ENCODE data around the gene HIVEP3.

The HIVEP3 gene

GRCh38 chr1:41861535-41862383, 57.0 kb downstream of the HIVEP3 start:
- peak overlapping the region; percentile 53; the same call in 1 of the 2 replicates for H3K4me2 ChIP-seq (ENCODE audit: insufficient read depth, low read length)
- no peak for ATAC-seq (ENCODE audit: insufficient read depth, low read depth)

GRCh38 chr1:41860771-41861170, 58.0 kb downstream of the HIVEP3 start:
- H3K4me3 ChIP-seq (ENCODE audit: low read depth in 1 of 2, low read length in 2 of 2), result no peak overlapping the region
- no peaks in the 10 kb centered on the region for H3K27me3 ChIP-seq (ENCODE audit: insufficient read depth, low read length, poor library complexity)
- H3K9ac ChIP-seq (ENCODE audit: low read depth, low read length), result no peak overlapping the region
- DNase-seq (no peak), ATAC-seq (ENCODE audit: insufficient read depth, low read depth) (no peak)
- H3K36me3 ChIP-seq (ENCODE audit: insufficient read depth, low read length), result peaks cover 81% of the 10 kb centered on the region
- no peak overlapping the region for H3K4me2 ChIP-seq (ENCODE audit: insufficient read depth, low read length)
- H2AFZ ChIP-seq (ENCODE audit: low read depth, low read length), result no peak overlapping the region
- H3K4me1 ChIP-seq (ENCODE audit: insufficient read depth, low read length), result peaks cover 62% of the 10 kb centered on the region
- H3K79me2 ChIP-seq (ENCODE audit: insufficient read depth, low read length), result peaks cover 100% of the 10 kb centered on the region
- H3K9me3 ChIP-seq (ENCODE audit: insufficient read depth, low read length, severe bottlenecking), result no peaks in the 10 kb centered on the region
- peaks cover 44% of the 10 kb centered on the region for H4K20me1 ChIP-seq (ENCODE audit: insufficient read depth, low read length)
- H3K27ac ChIP-seq (ENCODE audit: low read length), result peak overlapping the region; percentile 86
- TF ChIP-seq CTCF (IDR thresholded peaks at IDR 0.05; ENCODE audit: borderline replicate concordance, extremely low read depth, low read length, poor library complexity, severe bottlenecking) (no peak), EZH2 (IDR thresholded peaks at IDR 0.05; ENCODE audit: borderline replicate concordance, low read depth, low read length, severe bottlenecking) (no peak)

More at GRCh38 chr1:41861535-41862383, 57.0 kb downstream of the HIVEP3 start:
- Histone ChIP-seq H3K79me2 (ENCODE audit: insufficient read depth, low read length) (peaks cover 100% of the 10 kb centered on the region), H3K36me3 (ENCODE audit: insufficient read depth, low read length) (peaks cover 79% of the 10 kb centered on the region), H3K9ac (ENCODE audit: low read depth, low read length) (peak overlapping the region; percentile 44), H3K27me3 (ENCODE audit: insufficient read depth, low read length, poor library complexity) (no peaks in the 10 kb centered on the region), H4K20me1 (ENCODE audit: insufficient read depth, low read length) (peaks cover 35% of the 10 kb centered on the region), H3K4me3 (ENCODE audit: low read depth in 1 of 2, low read length in 2 of 2) (no peak overlapping the region), H3K4me1 (ENCODE audit: insufficient read depth, low read length) (peaks cover 67% of the 10 kb centered on the region), H3K27ac (ENCODE audit: low read length) (peak overlapping the region; percentile 86), H3K9me3 (ENCODE audit: insufficient read depth, low read length, severe bottlenecking) (no peaks in the 10 kb centered on the region), H2AFZ (ENCODE audit: low read depth, low read length) (no peak overlapping the region)
- TF ChIP-seq EZH2 (IDR thresholded peaks at IDR 0.05; ENCODE audit: borderline replicate concordance, low read depth, low read length, severe bottlenecking) (no peak), CTCF (IDR thresholded peaks at IDR 0.05; ENCODE audit: borderline replicate concordance, extremely low read depth, low read length, poor library complexity, severe bottlenecking) (no peak)
- DNase-seq, result no peak

GRCh38 chr1:41860214-41860613, 58.5 kb downstream of the HIVEP3 start:
- Histone ChIP-seq H3K79me2 (ENCODE audit: insufficient read depth, low read length) (peaks cover 99% of the 10 kb centered on the region), H3K4me1 (ENCODE audit: insufficient read depth, low read length) (peaks cover 60% of the 10 kb centered on the region), H3K36me3 (ENCODE audit: insufficient read depth, low read length) (peaks cover 80% of the 10 kb centered on the region), H3K9me3 (ENCODE audit: insufficient read depth, low read length, severe bottlenecking) (no peaks in the 10 kb centered on the region), H2AFZ (ENCODE audit: low read depth, low read length) (no peak overlapping the region), H3K4me3 (ENCODE audit: low read depth in 1 of 2, low read length in 2 of 2) (no peak overlapping the region), H3K27me3 (ENCODE audit: insufficient read depth, low read length, poor library complexity) (no peaks in the 10 kb centered on the region), H4K20me1 (ENCODE audit: insufficient read depth, low read length) (peaks cover 48% of the 10 kb centered on the region), H3K9ac (ENCODE audit: low read depth, low read length) (no peak overlapping the region), H3K4me2 (ENCODE audit: insufficient read depth, low read length) (no peak overlapping the region), H3K27ac (ENCODE audit: low read length) (peak overlapping the region; percentile 86)
- TF ChIP-seq EZH2 (IDR thresholded peaks at IDR 0.05; ENCODE audit: borderline replicate concordance, low read depth, low read length, severe bottlenecking) (no peak), CTCF (IDR thresholded peaks at IDR 0.05; ENCODE audit: borderline replicate concordance, extremely low read depth, low read length, poor library complexity, severe bottlenecking) (no peak)
- no peak for DNase-seq
- ATAC-seq (ENCODE audit: insufficient read depth, low read depth), result no peak

Data from DND-41 (cell line).